HL-60 (cell line): ENCODE results near the gene PGM2.
"Not testable (repeated sequence)": the region's sequence is repeated elsewhere in the genome, so short reads cannot be mapped to it uniquely, and the experiment has no call there.

Experiments
- DNase-seq, 2 experiments: peaks; one replicate each; pipeline ENCODE4 v3.0.0-alpha.2; 2010 to 2020; ENCODE audit warnings: low read depth in 1 of 2, low spot score in 1 of 2
- H3K27ac ChIP-seq: fragments of 250-450 bp; sonication (Bioruptor Pico); replicated peaks from 2 replicates; pipeline ENCODE4 v1.5.1; 2020; ENCODE audit warnings: mild to moderate bottlenecking, moderate library complexity
- H3K27me3 ChIP-seq: fragments of 250-450 bp; sonication (Bioruptor Pico); 2 replicates; pipeline ENCODE4 v1.5.1; 2021; ENCODE audit warnings: mild to moderate bottlenecking, moderate library complexity; ENCODE audit not compliant: insufficient read depth, poor library complexity, severe bottlenecking
- H3K4me3 ChIP-seq: replicated peaks from 2 replicates; pipeline ENCODE4 v1.5.1; 2011; ENCODE audit warnings: mild to moderate bottlenecking, control low read depth, low read length; ENCODE audit not compliant: insufficient read depth
- CTCF ChIP-seq: IDR thresholded peaks from one replicate; pipeline ENCODE4 v1.5.1; 2011; ENCODE audit warnings: low read length, control low read depth, inconsistent platforms; ENCODE audit not compliant: insufficient read depth
- GABPA ChIP-seq: IDR thresholded peaks from 2 replicates; pipeline ENCODE4 v1.6.1; 2012; ENCODE audit warnings: low read depth
- POLR2AphosphoS5 ChIP-seq: IDR thresholded peaks from 2 replicates; pipeline ENCODE4 v1.6.1; 2012; ENCODE audit warnings: low read depth
- REST ChIP-seq: IDR thresholded peaks from 2 replicates; pipeline ENCODE4 v1.6.1; 2012; ENCODE audit warnings: low read depth; ENCODE audit not compliant: insufficient replicate concordance
- SPI1 ChIP-seq: IDR thresholded peaks from 2 replicates; pipeline ENCODE4 v1.6.1; 2012; ENCODE audit warnings: low read depth, mild to moderate bottlenecking, borderline replicate concordance
- long read RNA-seq: library from polyadenylated mRNA; unstranded; transcript quantifications from one replicate; pipeline ENCODE4 v2.0.0, GENCODE V29; 2020

The PGM2 gene
- long read RNA-seq, transcript PGM2-201 (14 exons, 3,264 nt), result major isoform, 289 of 324 reads
- long read RNA-seq, partial matches to known transcripts, result 11 of 324 reads
- long read RNA-seq, other reads (novel, unspliced or antisense), result 24 of 324 reads

- no peak; the same call in 1 of the 2 replicates for TF ChIP-seq GABPA
- peak; percentile 93 for TF ChIP-seq POLR2AphosphoS5
- H3K4me3 ChIP-seq, result peak within 1 kb of the TSS; percentile 98
- H3K27me3 ChIP-seq, result no peaks in the 10 kb centered on the region
- DNase-seq, result peak; percentile 69 to 91
- peak within 1 kb of the TSS; percentile 91 for H3K27ac ChIP-seq
Measured at GRCh38 chr4:37826295-37827029, at the start of gene PGM2. Gene PGM2, plus strand, starts transcription at chr4:37826686. Its CDS starts 47 bp downstream, at chr4:37826733.

GRCh38 chr4:37779896-37780295 lies 46.6 kb upstream of the PGM2 start:
- H3K27me3 ChIP-seq, result no peaks in the 10 kb centered on the region
- no peak for DNase-seq
- TF ChIP-seq CTCF (no peak), SPI1 (no peak), POLR2AphosphoS5 (no peak), GABPA (no peak), REST (no peak)
- no peak overlapping the region for H3K4me3 ChIP-seq
- no peak overlapping the region; the same call in 1 of the 2 replicates for H3K27ac ChIP-seq

- Histone ChIP-seq H3K27me3 (no peaks in the 10 kb centered on the region), H3K27ac (peak overlapping the region; percentile 39), H3K4me3 (no peak overlapping the region)
- TF ChIP-seq GABPA, result no peak
- peak in 1 of 2 experiments; percentile 78 for DNase-seq
Measured at GRCh38 chr4:37780444-37781130, 45.9 kb upstream of the PGM2 start.

GRCh38 chr4:37781131-37781455 lies 45.4 kb upstream of the PGM2 start:
- Histone ChIP-seq H3K27ac (no peak overlapping the region; the same call in 1 of the 2 replicates), H3K27me3 (no peaks in the 10 kb centered on the region), H3K4me3 (no peak overlapping the region)
- no peak for DNase-seq
- TF ChIP-seq REST (no peak), SPI1 (no peak), POLR2AphosphoS5 (no peak), CTCF (no peak), GABPA (no peak)

GRCh38 chr4:37786267-37786666 lies 40.2 kb upstream of the PGM2 start:
- DNase-seq, H3K4me3 ChIP-seq, H3K27ac ChIP-seq, H3K27me3 ChIP-seq: not testable (repeated sequence)

- H3K27me3 ChIP-seq, result not testable (repeated sequence)
Measured at GRCh38 chr4:37787883-37788460, 38.5 kb upstream of the PGM2 start.

More at GRCh38 chr4:37787883-37788460, 38.5 kb upstream of the PGM2 start:
- not testable (repeated sequence) for H3K27ac ChIP-seq, H3K4me3 ChIP-seq, DNase-seq
